Fibroblast of the conjunctiva (primary cell): ENCODE measurements around the gene MGAT5B.

ENCODE experiments used
- DNase-seq: peaks from one replicate; pipeline ENCODE4 v3.0.0-alpha.2; 2010; ENCODE audit warnings: low read depth

MGAT5B gene

GRCh38 chr17:76927982-76928381 is 59.8 kb downstream of the MGAT5B start:
- DNase-seq, result no peak

GRCh38 chr17:76929148-76929547 is 60.9 kb downstream of the MGAT5B start:
- no peak for DNase-seq

GRCh38 chr17:76929601-76930000 is 61.4 kb downstream of the MGAT5B start:
- DNase-seq, result no peak

- no peak for DNase-seq
These were observed 61.9 kb downstream of the MGAT5B start for GRCh38 chr17:76930107-76930506.

GRCh38 chr17:76932402-76933333 is 64.5 kb downstream of the MGAT5B start:
- no peak for DNase-seq

GRCh38 chr17:76934561-76935320 is 66.5 kb downstream of the MGAT5B start:
- DNase-seq, result no peak

GRCh38 chr17:76935331-76935730 is 67.1 kb downstream of the MGAT5B start:
- DNase-seq, result no peak

- DNase-seq, result no peak
These were observed 69.0 kb downstream of the MGAT5B start for GRCh38 chr17:76937238-76937637.

GRCh38 chr17:76938009-76938408 is 69.8 kb downstream of the MGAT5B start:
- no peak for DNase-seq

- DNase-seq, result no peak
These were observed 72.1 kb downstream of the MGAT5B start for GRCh38 chr17:76940295-76940694.

- no peak for DNase-seq
These were observed 72.6 kb downstream of the MGAT5B start for GRCh38 chr17:76940738-76941350.

GRCh38 chr17:76943202-76943601 is 75.0 kb downstream of the MGAT5B start:
- DNase-seq, result no peak

- no peak for DNase-seq
These were observed 75.6 kb downstream of the MGAT5B start for GRCh38 chr17:76943781-76944213.

GRCh38 chr17:76944477-76944876 is 76.3 kb downstream of the MGAT5B start:
- no peak for DNase-seq

- no peak for DNase-seq
These were observed 78.0 kb downstream of the MGAT5B start for GRCh38 chr17:76946111-76946771.

- no peak for DNase-seq
These were observed 78.5 kb downstream of the MGAT5B start for GRCh38 chr17:76946772-76947135.

GRCh38 chr17:76947309-76947708 is 79.1 kb downstream of the MGAT5B start:
- no peak for DNase-seq

GRCh38 chr17:76947771-76948170 is 79.6 kb downstream of the MGAT5B start:
- no peak for DNase-seq

GRCh38 chr17:76948301-76948700 is 80.1 kb downstream of the MGAT5B start:
- DNase-seq, result no peak

- DNase-seq, result no peak
These were observed 80.6 kb downstream of the MGAT5B start for GRCh38 chr17:76948726-76949342.

GRCh38 chr17:76949913-76950695 is 81.9 kb downstream of the MGAT5B start:
- DNase-seq, result no peak
